ENCODE measurements around the gene NEK10. TPM values are rescaled to one million over a fixed set of nuclear protein-coding genes. Genes with fewer than 3 reads are reported as not detected.

Gene NEK10
- total and polyA plus RNA-seq, 9 of the 15 experiments (the other 6 are each of a cell fraction or from before 2014, with no cell fraction given), result 0.07 TPM; not detected in 8

DNA sequence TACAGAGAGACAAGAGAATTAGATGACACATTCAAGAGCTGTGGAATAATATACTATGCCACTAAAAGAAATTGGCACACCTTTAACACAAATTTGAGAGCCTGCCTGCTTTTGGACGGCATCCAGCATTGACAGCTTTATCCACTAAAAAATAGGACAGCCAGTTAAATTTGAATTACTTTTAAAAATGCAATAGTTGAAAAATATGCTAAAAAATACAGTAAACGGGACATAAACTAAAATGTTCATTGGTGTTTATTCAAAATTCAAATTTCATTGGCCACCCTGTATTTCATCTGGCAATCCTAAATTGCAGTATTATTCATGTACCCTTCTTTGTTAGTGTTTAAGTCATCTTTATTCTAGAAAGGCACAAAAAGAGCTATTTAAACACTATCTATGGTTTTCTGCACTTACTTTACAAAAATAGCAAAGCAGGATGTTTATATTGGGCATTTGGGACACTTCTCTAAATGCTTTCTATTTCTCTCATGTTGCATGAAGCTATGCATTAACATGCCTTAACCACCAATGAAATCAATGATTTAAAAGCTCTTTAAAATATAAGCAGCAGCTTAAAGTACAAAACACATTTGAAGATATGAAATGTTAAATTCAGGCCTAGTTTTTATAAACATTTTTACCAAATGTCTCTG, 160.1 kb downstream of the NEK10 start:
- Histone ChIP-seq H3K9me1 (ENCODE audit: control insufficient read depth, insufficient read depth, low read length) (no peaks in the 10 kb centered on the region), H3K4me1 (replicated peaks in 1 of 2; ENCODE audit: control insufficient read depth in 2 of 2, insufficient read depth in 2 of 2, low read length in 2 of 2) (no peaks in the 10 kb centered on the region), H3K79me2 (ENCODE audit: control insufficient read depth, insufficient read depth, low read length) (no peaks in the 10 kb centered on the region), H3K4me2 (ENCODE audit: insufficient read depth, low read length) (no peak overlapping the region), H3K27me3 (ENCODE audit: control insufficient read depth in 2 of 2, insufficient read depth in 2 of 2, low read length in 2 of 2) (no peaks in the 10 kb centered on the region), H3K9ac (ENCODE audit: insufficient read depth in 1 of 2, low read depth in 2 of 2, low read length in 2 of 2) (no peak overlapping the region), H3K27ac (ENCODE audit: extremely low read depth, low read depth, low read length) (no peak overlapping the region), H2AFZ (ENCODE audit: low read depth, low read length) (no peak overlapping the region), H3K9me3 (replicated peaks; ENCODE audit: control insufficient read depth, insufficient read depth, low read depth, low read length) (no peaks in the 10 kb centered on the region), H3K36me3 (ENCODE audit: control insufficient read depth, insufficient read depth, low read length) (no peaks in the 10 kb centered on the region), H3K4me3 (no peak overlapping the region), H4K20me1 (replicated peaks; ENCODE audit: control insufficient read depth, insufficient read depth, low read length) (no peaks in the 10 kb centered on the region)
- ChIA-PET CTCF (ENCODE audit: low intra/inter-chr PET ratio) (interaction anchor here (0.7 kb wide), 1 partner anchor 26 kb away, joined by 3 read pairs; no protein-coding TSS in a partner anchor), POLR2A (no interaction called here)
- in situ Hi-C loops (cut with MboI) (no loop called here), intact Hi-C loops (cut with micrococcal nuclease) (no loop called here)
- 0% methylated on average over 2 of the region's 2 CpGs for WGBS (ENCODE audit: insufficient coverage, low coverage, missing lambda C conversion rate)
- DNase-seq (ENCODE audit: extremely low read depth in 1 of 4, low spot score in 3 of 4) (no peak), FAIRE-seq (no peak), ATAC-seq (no peak)
- no TSS peak for BruUV-seq (replicated peaks)
- TF ChIP-seq POLR2G (IDR thresholded peaks at IDR 0.05; ENCODE audit: low read depth, low read length) (no peak), HNRNPL (IDR thresholded peaks at IDR 0.05; ENCODE audit: low read depth, low read length) (no peak), SMAD3 (CRISPR knock-in tag; conservative IDR thresholded peaks at IDR 0.05) (no peak), ELF1 (tag; IDR thresholded peaks at IDR 0.05) (no peak), NR3C1 (CRISPR knock-in tag; IDR thresholded peaks at IDR 0.05) (no peak), HMG20B (CRISPR knock-in tag; IDR thresholded peaks at IDR 0.05) (no peak), ILF3 (IDR thresholded peaks at IDR 0.05; ENCODE audit: borderline replicate concordance) (no peak), DDX20 (tag; IDR thresholded peaks at IDR 0.05; ENCODE audit: low read depth) (no peak), ELF4 (CRISPR knock-in tag; IDR thresholded peaks at IDR 0.05) (no peak), MYNN (IDR thresholded peaks at IDR 0.05) (no peak), MYNN (CRISPR knock-in tag; IDR thresholded peaks at IDR 0.05) (no peak)
- TF ChIP-seq, protein P1, sequence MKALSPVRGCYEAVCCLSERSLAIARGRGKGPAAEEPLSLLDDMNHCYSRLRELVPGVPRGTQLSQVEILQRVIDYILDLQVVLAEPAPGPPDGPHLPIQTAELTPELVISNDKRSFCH (CRISPR knock-in tag; IDR thresholded peaks at IDR 0.05), result no peak
- TF ChIP-seq, protein P1 (tag; IDR thresholded peaks at IDR 0.05), result no peak
- TF ChIP-seq, protein P2, sequence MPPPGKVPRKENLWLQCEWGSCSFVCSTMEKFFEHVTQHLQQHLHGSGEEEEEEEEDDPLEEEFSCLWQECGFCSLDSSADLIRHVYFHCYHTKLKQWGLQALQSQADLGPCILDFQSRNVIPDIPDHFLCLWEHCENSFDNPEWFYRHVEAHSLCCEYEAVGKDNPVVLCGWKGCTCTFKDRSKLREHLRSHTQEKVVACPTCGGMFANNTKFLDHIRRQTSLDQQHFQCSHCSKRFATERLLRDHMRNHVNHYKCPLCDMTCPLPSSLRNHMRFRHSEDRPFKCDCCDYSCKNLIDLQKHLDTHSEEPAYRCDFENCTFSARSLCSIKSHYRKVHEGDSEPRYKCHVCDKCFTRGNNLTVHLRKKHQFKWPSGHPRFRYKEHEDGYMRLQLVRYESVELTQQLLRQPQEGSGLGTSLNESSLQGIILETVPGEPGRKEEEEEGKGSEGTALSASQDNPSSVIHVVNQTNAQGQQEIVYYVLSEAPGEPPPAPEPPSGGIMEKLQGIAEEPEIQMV (tag; conservative IDR thresholded peaks at IDR 0.05; ENCODE audit: low read depth), result no peak
- TF ChIP-seq, protein P3, sequence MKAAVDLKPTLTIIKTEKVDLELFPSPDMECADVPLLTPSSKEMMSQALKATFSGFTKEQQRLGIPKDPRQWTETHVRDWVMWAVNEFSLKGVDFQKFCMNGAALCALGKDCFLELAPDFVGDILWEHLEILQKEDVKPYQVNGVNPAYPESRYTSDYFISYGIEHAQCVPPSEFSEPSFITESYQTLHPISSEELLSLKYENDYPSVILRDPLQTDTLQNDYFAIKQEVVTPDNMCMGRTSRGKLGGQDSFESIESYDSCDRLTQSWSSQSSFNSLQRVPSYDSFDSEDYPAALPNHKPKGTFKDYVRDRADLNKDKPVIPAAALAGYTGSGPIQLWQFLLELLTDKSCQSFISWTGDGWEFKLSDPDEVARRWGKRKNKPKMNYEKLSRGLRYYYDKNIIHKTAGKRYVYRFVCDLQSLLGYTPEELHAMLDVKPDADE (conservative IDR thresholded peaks at IDR 0.05; ENCODE audit: control insufficient read depth, low read depth, low read length), result no peak
